ENCODE measurements around the gene ADAMTS14.

GRCh38 chr10:70733051-70733450 lies 60.7 kb downstream of the ADAMTS14 start:
- TF ChIP-seq, protein P1, sequence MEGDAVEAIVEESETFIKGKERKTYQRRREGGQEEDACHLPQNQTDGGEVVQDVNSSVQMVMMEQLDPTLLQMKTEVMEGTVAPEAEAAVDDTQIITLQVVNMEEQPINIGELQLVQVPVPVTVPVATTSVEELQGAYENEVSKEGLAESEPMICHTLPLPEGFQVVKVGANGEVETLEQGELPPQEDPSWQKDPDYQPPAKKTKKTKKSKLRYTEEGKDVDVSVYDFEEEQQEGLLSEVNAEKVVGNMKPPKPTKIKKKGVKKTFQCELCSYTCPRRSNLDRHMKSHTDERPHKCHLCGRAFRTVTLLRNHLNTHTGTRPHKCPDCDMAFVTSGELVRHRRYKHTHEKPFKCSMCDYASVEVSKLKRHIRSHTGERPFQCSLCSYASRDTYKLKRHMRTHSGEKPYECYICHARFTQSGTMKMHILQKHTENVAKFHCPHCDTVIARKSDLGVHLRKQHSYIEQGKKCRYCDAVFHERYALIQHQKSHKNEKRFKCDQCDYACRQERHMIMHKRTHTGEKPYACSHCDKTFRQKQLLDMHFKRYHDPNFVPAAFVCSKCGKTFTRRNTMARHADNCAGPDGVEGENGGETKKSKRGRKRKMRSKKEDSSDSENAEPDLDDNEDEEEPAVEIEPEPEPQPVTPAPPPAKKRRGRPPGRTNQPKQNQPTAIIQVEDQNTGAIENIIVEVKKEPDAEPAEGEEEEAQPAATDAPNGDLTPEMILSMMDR (conservative IDR thresholded peaks at IDR 0.05 in 1 of 2, IDR thresholded peaks at IDR 0.05 in 1 of 2; ENCODE audit: extremely low read depth in 1 of 2, insufficient read depth in 1 of 2, low read depth in 1 of 2, low read length in 2 of 2): no peak
- no peak for TF ChIP-seq EZH2 (IDR thresholded peaks at IDR 0.05; ENCODE audit: borderline replicate concordance, low read length)

Measured in mammary epithelial cell (primary cell).